Pulmonary artery endothelial cell (primary cell): ENCODE results near the gene PASK. TPM values are rescaled to one million over a fixed set of nuclear protein-coding genes. Genes with fewer than 3 reads are reported as not detected.
"Not testable (repeated sequence)": the region's sequence is repeated elsewhere in the genome, so short reads cannot be mapped to it uniquely, and the experiment has no call there.

Experiments
- DNase-seq: peaks from one replicate; pipeline ENCODE4 v3.0.0-alpha.2; 2011; ENCODE audit warnings: low read depth, low spot score
- total RNA-seq: library from RNA; depleted of rRNA; stranded (reverse); fragments of >200 nt; gene quantifications from 2 replicates; pipeline ENCODE4 v1.2.3, GENCODE V29; 2014

PASK gene
- total RNA-seq, 1 donor from 2014 or later, result 5.5 TPM

DNA sequence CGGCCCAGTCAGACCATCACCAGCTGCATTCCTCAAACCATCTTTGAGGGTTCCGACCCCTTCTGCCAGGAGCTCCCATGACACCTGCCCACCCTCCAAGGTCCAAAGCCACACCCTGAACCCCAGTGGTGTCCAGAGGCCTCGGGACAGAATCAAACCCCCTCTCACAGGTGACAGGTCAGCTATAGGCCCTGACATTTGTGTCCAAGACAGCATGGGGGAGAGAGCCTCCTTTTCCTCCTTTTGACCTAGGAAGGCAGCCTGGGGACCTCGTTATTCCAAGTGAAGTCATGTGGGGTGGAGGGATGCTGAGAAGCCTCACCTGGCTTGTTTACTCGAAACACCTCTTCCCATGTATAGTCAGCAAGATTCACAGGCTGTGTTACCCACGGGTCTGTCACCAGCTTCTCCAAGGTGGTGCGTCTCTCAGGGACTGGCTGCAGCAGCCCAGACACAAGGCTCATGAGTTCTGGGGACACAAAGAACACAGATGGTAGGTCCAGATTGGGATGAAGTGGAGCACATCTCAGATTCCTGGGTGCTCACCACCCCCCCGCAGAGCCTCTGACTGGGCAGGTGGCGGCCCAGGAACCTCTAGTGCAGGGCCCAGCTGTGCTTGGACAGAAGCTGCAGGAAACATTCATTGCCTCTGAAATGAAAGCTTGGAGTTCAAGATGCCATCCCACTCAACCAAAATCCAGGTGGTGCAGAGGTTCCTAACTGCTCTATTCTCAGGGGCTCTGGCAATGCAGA lies 42.1 kb downstream of the PASK start:
- DNase-seq, result no peak

DNA sequence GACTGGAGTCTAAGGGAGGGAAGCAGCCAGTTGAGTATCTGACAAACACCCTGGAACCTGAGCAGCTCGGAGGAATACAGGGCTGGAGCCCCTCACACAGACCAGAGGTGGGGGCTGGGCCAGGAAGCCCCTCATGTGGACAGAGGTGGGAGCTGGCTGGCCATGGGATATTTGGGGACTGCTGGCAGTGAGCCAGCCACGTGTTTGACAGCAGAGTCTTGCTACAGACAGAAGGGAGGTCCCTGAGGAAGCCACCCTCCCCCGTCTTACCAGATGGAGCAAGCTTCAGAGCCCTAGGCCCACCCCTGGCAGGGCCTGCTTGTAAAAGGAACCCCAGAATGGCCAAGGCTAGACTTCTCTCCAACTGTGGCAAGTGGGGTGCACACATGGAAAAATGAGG lies 43.6 kb downstream of the PASK start:
- no peak for DNase-seq

DNA sequence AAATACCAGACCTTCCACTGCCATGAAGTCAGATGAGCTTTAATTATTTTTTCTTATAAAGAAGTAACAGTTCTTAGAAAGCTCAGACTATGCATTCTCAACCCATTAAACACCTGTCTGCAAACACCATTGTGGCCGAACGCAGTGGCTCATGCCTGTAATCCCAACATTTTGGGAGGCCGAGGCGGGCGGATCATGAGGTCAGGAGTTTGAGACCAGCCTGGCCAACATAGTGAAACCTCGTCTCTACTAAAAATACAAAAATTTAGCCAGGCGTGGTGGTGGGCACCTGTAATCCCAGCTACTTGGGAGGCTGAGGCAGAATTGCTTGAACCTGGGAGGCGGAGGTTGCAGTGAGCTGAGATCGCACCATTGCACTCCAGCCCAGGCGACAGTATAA lies 44.7 kb downstream of the PASK start:
- DNase-seq, result not testable (repeated sequence)

DNA sequence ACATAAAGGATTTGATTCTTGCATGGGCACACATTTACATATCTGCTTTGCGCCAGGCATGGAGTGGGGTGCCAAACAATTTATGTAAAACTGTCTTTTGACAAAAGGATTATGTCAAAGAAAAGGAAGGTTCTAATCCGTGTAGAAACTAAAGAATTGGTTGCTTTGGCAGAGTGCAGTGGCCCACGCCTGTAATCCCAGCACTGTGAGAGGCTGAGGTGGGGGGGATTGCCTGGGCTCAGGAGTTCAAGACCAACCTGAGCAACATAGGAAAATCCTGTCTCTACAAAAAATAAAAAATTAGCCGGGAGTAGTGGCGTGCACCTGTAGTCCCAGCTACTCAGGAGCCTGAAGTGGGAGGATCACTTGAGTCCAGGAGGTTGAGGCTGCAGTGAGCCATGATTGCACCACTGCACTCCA lies 46.1 kb downstream of the PASK start:
- DNase-seq, result no peak

DNA sequence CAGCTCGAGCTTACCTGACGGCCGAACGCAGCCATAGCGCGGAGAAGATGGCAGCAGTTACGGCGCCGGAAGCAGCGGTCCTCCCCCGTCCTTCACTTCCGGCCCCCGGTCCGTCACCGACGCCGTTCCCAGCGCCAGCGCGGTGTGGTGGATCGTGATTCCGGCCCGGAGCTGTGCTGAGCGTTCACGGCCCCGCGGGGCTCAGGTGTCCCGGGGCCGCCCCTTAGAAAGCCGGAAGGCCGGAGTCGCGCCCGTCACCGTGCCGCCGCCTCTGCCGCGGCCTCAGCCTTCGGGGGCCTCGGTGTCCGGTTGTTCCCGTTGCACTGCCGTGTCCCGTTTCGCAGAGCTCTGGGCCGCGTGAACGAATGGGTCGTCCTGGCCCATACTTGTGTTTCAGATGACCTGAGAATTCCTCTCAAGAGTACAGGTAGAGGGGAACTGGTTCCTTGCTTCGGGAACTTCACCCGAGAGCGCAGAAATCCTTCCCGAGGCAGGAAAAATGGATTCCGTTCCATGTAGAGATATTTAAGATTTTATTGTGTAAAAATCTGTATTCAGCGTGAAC lies 47.0 kb downstream of the PASK start, which contains the start of gene MTERF4:
TSS of gene MTERF4 (minus strand) at position 49 of the 565 bp plus-strand sequence. CDS start at position 35, 14 bp downstream.
- peak; percentile 10 for DNase-seq

DNA sequence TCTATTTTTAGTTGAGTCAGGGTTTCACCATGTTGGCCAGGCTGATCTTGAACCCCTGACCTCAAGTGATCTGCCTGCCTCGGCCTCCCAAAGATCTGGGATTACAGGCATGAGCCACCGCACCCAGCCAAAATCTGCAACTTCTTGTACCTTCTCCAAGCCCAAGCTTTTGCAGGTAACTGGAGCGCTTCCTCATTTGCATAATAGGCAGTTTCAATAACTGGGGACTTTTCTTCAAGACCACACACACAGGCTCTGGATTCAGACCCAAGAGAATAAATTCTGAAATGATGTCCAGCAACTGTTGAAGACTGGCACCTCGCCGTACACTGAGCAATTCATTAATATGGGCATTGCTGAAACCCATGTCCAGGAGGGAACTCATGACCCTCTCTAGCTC lies 50.0 kb downstream of the PASK start:
- no peak for DNase-seq

DNA sequence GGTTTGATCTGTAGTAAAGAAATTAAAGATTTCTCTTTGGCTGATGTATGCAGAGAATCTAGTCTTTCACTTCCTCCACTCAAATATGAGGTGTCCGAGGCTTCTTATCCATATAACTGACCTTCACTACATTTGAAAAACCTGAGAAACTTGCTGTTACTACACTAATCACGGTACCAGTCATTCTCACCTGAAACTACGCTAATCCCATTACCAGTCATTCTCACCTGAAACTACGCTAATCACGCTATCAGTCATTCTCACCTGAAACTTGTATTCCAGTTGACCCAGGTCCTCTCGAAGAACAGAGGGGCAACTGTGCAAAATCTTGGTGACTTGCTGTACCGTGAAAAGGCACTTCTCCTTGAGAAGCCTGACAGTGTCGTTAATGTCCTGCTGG lies 52.3 kb downstream of the PASK start:
- DNase-seq, result no peak

DNA sequence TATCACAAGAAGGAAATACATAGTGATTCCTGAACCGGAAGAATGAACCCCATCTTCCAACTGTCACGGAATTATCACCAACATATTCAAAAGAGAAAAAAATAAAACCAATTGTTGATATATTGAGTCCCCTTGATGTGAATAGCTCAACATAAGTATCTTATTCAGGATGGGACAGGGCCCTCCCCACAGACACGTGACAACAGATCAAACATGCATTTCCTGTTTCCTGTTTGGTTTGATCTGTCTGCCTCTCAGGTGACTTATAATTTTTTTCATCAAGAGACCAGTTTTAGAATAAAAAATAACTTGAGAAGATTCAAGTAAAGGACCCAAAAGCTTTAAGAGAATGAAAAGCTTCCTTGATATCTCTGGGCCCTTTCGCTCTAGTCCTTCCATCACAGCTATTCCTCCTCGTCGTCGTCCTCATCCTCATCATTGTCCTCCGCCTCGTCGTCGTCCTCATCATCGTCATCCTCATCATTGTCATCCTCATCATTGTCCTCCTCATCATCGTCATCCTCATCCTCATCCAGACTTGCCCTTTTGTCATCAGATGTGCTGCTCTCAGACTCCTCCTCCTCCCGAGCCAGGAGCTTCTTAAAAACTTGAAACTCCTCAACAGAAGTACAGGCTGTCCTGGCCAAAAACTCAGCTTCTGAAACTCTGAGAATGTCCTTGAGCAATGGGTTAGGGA lies 53.5 kb downstream of the PASK start:
- no peak for DNase-seq

DNA sequence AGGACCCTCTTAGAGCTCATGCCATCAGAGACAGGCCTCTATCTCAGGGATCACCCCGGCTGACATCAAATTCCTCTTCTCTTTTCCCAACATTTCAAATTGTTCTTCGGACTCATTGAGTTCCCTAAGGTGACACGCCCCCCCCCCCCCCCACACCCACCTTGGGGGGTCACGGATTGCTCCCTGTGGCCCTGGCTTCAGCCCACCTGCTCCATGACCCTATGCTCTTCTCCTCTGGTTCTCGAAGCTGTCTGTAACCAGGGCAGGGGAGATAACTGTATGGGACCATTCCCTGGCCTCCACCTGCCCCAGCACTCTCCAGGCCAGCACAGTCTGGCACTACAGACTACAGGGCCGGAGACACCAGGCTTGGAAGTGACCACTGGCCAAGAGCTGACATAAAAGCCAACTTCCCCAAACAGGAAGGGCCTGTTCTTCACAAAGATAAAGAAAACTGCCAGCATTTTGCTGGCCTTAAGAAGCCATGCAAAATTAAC lies 54.3 kb downstream of the PASK start:
- no peak for DNase-seq

DNA sequence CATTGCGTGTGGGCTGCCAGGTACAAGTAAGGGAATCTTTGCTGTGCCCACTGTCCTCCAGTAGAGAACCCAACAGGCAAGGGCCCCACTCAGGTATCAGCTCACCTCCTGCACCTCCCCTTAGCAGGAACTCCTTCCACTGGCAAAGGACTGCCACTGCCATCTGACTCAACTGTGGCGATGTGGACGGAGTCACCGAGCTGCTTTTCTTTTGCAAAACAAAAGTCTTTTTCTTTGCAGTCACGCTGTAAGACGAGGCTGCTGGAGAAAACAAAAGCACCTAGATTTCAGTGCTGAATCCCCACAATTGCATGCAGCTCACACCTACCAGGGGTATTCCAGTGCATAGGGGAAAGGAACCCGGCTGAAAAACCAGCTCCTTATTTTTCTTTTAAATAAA lies 55.1 kb downstream of the PASK start:
- DNase-seq, result no peak

DNA sequence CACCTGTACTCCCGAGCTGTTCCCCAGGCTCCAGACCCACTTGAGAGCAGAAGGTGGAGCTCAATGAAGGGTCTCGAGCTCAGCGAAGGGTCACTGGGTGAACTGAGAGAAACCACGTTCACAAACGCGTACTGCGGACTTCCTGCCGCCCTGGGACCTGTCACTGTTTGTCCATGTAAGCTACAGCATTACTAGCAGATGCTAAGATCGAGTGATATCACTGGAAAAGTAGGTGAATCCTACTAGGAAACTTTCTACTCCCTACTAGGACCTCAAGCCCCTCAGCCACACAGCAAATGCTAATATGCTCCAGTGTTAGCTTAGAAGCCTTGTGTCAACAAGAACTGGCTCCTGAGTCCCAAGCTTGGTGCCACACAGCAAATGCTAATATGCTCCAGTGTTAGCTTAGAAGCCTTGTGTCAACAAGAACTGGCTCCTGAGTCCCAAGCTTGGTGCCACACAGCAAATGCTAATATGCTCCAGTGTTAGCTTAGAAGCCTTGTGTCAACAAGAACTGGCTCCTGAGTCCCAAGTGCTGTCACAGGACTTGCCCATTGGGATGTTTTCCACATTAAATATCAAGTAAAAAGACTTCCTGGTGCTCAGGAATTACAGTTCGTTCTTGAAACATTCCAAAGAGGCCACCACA lies 56.0 kb downstream of the PASK start:
- DNase-seq, result not testable (repeated sequence)

DNA sequence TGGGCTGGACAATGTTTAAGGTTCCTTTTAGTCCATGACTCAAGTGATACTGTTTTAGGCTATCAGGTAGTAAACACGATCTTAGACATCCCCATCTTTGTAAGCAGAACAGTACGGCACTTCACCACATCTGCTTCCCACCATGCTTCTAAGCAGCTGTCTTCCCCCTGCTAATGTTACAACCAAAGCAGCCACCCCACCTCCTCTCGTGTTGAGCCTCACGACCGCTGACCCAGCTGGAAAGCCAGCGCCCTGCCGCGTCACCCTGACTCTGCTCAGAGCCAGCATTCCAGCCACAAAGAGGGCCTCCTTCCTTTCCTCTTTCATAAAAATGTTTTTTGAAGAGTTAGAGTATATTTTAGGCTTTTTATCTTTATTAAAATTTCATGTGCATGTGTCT lies 56.6 kb downstream of the PASK start:
- DNase-seq, result no peak

DNA sequence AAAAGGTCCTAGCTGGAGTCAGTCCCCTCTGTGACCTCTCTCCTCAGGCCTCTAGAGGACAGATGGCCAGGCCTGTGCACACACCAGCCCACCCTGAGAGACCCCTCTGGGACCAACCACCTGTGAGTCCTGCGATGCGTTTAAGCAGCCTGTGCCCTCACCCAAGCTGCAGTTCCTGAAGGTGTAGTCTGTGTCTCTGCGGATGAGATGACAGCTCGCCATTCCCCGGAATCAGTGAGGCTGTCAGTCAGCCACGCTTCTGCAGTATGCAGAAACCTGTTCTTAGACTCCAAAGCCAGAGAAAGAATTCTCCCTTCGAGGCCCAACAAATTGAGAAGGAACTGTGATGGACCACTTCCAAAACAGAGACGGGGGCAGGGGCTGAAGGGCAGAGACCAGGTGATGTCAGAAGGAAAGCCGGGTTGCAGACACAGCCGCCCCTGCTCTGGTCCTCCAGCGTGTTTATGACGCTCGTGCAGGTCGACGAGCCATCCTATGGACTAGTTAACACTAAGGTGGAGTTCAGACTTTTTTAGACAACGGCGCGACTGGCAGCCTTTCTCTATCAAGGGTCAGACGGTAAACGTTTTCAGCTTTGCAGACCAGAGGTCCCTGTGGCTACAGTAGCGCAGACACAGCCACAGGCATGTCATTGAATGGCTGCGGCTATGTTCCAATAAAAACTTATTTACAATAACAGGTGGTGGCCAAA lies 57.4 kb downstream of the PASK start:
- DNase-seq, result no peak

DNA sequence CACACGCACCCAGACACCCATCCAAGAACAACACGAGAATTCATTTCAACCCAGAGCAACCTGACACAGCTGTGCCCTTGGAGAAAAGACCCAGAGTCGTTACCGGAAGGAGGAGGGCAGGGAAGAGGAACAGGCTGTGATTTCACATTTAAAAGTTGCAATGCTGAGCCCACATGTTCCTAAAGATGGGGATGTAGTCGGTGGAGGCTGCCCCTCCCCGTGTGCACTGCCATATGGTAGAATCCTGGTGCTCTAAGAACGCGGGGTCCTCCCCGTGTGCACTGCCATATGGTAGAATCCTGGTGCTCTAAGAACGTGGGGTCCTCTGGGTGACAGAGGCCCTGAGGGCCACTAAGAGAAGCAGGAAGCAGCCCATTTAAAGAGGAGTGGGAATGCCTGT lies 58.1 kb downstream of the PASK start:
- DNase-seq, result no peak

DNA sequence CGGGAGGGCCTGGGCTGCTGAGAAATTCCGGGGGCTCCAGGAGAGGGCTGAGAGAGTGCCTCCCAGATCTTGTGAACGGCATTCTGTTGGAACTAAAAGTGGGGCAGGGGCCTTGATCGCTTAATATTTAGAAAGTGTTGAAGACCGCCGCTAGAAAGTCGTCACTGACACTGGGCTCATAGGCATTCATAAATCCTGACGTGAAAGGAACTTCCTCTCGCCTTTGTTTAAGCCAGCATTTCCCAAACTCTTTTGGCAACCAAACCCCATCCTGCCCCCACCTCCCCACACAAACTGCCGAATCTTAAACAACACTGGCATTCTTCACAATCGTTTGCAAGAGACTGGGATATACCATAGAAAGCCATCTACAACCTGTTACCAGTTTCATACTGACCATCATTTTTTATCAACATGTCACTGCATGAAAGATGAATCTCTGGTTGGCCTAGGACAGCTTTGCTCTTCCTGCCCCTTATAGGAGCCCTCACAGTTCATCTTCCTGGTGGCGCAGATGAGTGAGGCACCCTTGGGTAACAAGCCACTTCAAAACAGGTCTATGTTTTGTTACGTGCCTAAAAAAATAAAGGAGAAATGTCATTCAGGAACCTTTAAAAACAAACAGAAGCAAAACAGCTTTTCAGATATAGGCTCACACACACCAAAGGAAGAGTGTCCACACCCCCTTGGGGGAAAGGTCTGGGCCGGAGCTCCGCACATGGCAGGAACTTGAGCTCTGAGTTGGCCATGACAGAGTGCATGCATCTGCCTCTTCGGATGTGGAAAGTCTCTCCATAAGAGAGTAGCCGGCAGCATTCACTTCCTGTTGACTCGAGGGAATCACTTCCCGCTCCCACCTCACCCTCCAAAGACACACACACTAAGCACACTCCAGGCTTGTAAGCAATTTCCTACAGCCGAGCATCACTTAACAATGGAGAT lies 60.2 kb downstream of the PASK start:
- no peak for DNase-seq

DNA sequence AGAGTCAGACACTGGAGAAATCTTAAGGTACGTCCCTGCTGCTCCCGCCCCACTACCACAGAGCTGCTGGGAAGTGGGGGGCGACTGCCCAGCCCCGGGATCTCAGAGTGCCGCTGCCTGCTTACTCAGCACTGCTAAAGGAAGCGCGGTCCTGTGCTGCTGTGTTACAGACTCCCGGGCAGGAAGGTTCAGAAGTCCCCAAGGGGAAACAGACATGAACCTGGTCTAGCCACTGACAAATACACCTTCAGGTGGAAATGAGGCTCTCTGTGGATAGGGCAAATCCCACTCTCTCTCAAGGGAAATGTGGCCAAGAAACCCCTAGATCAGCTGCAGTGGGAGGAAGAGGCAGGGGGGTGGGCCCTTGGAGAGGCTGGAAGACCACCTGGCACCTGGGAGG lies 60.9 kb downstream of the PASK start:
- no peak for DNase-seq

DNA sequence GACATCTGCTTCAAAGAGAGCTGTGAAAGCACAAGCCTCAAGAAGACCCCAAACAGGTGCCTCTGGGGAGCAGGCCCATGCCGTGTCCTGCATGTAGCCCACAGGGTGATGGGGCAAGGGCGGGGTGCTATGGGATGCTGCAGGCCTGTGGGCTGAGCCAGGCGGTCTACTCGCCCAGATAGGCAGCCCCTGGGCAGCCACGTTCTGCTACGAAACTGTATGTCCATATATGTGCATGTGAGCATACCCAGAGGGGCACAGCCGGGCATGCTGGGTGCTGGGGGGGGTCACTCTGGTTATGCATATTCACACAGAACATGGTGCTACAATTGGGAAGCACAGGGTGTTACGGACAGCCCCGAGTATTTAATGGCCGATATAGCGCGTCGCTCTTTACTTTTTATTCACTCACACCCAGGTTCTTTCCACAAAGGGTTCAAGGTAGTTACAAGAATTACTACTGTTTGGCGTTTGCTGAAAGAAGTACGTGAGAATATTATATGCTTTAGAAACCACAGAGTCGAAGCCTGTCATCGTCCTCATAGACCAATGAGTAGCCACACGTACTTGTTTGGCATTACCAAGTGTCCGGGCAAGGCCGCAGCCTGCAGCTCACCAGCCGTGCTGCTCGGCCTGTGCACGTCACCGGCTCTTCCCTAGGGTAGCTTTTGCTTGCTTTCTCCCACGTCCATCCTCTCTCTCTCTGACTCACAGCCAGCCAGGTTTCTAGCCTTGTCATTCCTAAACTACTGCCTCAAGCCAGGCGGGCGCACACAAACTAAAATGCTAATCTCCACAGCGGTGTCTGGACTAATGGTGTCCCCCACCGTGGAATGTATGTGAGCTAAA lies 61.6 kb downstream of the PASK start:
- DNase-seq, result no peak

DNA sequence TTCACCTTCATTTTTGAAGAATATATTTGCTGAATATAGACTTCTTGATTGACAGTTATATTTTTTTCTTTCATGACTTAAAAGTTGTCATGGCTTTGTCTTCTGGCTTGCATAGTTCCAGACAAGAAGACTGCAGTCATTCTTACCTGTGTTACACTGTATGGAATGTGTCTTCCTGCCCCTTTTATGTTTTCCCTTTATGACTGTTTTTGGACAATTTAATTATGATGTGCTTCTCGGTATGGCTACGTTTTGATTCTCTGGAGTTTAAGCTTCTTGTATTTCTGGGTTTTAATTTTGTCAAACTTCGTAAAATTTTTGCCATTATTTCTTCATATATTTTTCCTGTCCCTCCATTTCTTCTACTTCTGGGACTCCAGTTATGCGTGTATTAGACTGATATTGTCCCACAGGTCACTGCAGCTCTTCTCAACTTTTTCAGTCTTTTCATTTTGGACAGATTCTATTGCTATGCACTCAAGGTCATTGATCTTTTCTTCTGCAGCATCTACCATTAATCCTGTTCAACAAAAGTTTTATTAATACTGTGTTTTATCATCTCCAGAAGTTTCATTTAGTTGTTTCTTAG lies 64.3 kb downstream of the PASK start:
- no peak for DNase-seq

DNA sequence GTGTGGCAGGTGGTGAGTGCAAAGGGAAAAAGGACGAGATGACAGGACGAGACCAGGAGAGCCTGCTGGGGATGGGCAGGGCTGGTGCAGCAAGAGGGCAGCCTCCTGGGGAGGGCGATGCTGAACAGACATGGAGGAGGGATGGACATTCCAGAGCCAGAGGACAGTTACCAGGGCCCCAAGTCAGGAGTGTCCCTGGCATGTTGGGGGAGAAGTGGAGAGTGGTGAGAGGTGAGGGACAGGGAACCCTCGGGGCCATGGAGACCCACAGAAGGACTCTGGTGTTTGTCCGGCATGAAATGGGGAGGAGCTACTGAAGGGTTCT lies 66.2 kb downstream of the PASK start:
- no peak for DNase-seq
